Neuronal stem cell (in vitro differentiated cells): Measurements from ENCODE around the gene PIP5KL1.
A peak's percentile ranks its signal among the peaks of the same experiment; 100 is the strongest.

ENCODE experiments used
- DNase-seq: peaks from one replicate; pipeline ENCODE4 v3.0.0-alpha.2; 2013; ENCODE audit warnings: low spot score
- H2AFZ ChIP-seq: one replicate; pipeline ENCODE4 v1.6.1; 2013; ENCODE audit warnings: mild to moderate bottlenecking, low read length, inconsistent platforms
- H2AK5ac ChIP-seq: 2 replicates; pipeline ENCODE4 v1.6.1; 2013; ENCODE audit warnings: low read depth, mild to moderate bottlenecking, inconsistent platforms, low read length, moderate library complexity, mixed read lengths
- H2BK120ac ChIP-seq: 2 replicates; pipeline ENCODE4 v1.6.1; 2013; ENCODE audit warnings: low read depth, mild to moderate bottlenecking, inconsistent platforms, low read length, moderate library complexity, mixed read lengths
- H2BK12ac ChIP-seq: one replicate; pipeline ENCODE4 v1.6.1; 2013; ENCODE audit warnings: low read length, inconsistent platforms
- H2BK15ac ChIP-seq: 2 replicates; pipeline ENCODE4 v1.6.1; 2013; ENCODE audit warnings: mild to moderate bottlenecking, low read length, inconsistent platforms, mixed read lengths
- H2BK5ac ChIP-seq: one replicate; pipeline ENCODE4 v1.6.1; 2013; ENCODE audit warnings: inconsistent platforms, mild to moderate bottlenecking, low read length, moderate library complexity
- H3K14ac ChIP-seq: one replicate; pipeline ENCODE4 v1.6.1; 2013; ENCODE audit warnings: low read length, inconsistent platforms
- H3K18ac ChIP-seq: 2 replicates; pipeline ENCODE4 v1.6.1; 2013; ENCODE audit warnings: low read length, inconsistent platforms
- H3K23ac ChIP-seq: 2 replicates; pipeline ENCODE4 v1.6.1; 2013; ENCODE audit warnings: low read depth, mild to moderate bottlenecking, mixed read lengths, low read length, inconsistent platforms; ENCODE audit not compliant: poor library complexity
- H3K27ac ChIP-seq: replicated peaks from 3 replicates; pipeline ENCODE4 v1.5.1; 2013; ENCODE audit warnings: low read length, inconsistent platforms
- H3K27me3 ChIP-seq, 3 experiments: 2 replicates each; pipeline ENCODE4 v1.6.1; 2013; ENCODE audit warnings: low read length in 3 of 3, mild to moderate bottlenecking in 2 of 3, inconsistent platforms in 1 of 3, low read depth in 1 of 3, mixed read lengths in 1 of 3, moderate library complexity in 1 of 3; ENCODE audit not compliant: control insufficient read depth in 3 of 3, insufficient read depth in 3 of 3
- H3K36me3 ChIP-seq, 2 donors: replicated peaks in 1 of 2; 2 replicates each; pipeline ENCODE4 v1.6.1; 2013; ENCODE audit warnings: low read length in 2 of 2; ENCODE audit not compliant: control insufficient read depth in 2 of 2, insufficient read depth in 2 of 2
- H3K4ac ChIP-seq: 2 replicates; pipeline ENCODE4 v1.6.1; 2013; ENCODE audit warnings: inconsistent platforms, mild to moderate bottlenecking, low read length, moderate library complexity
- H3K4me1 ChIP-seq, 2 donors: 1 replicate in 1 of 2; 2 replicates in 1 of 2; pipeline ENCODE4 v1.6.1; 2013; ENCODE audit warnings: low read length in 2 of 2, low read depth in 1 of 2; ENCODE audit not compliant: control insufficient read depth in 2 of 2, insufficient read depth in 1 of 2
- H3K4me2 ChIP-seq: one replicate; pipeline ENCODE4 v1.6.1; 2013; ENCODE audit warnings: mild to moderate bottlenecking, low read length, inconsistent platforms; ENCODE audit not compliant: insufficient read depth, poor library complexity, severe bottlenecking
- H3K4me3 ChIP-seq, 2 donors: 2 replicates each; pipeline ENCODE4 v1.5.1; 2013; ENCODE audit warnings: low read length in 2 of 2, mild to moderate bottlenecking in 2 of 2, inconsistent platforms in 1 of 2, moderate library complexity in 1 of 2
- H3K79me1 ChIP-seq: one replicate; pipeline ENCODE4 v1.6.1; 2013; ENCODE audit warnings: low read depth, mild to moderate bottlenecking, inconsistent platforms, low read length, moderate library complexity
- H3K9ac ChIP-seq: one replicate; pipeline ENCODE4 v1.6.1; 2013; ENCODE audit warnings: mild to moderate bottlenecking, low read depth, low read length, inconsistent platforms; ENCODE audit not compliant: poor library complexity
- H3K9me3 ChIP-seq, 2 donors: replicated peaks in 1 of 2; 2 replicates each; pipeline versions ENCODE3 to v1.6.1; 2013; ENCODE audit warnings: low read length in 2 of 2, mild to moderate bottlenecking in 2 of 2, inconsistent platforms in 1 of 2, low read depth in 1 of 2, mixed read lengths in 1 of 2, moderate library complexity in 1 of 2; ENCODE audit not compliant: control insufficient read depth in 2 of 2, insufficient read depth in 1 of 2
- H4K8ac ChIP-seq: one replicate; pipeline ENCODE4 v1.6.1; 2013; ENCODE audit warnings: low read depth, mild to moderate bottlenecking, inconsistent platforms, low read length, moderate library complexity
- H4K91ac ChIP-seq: one replicate; pipeline ENCODE4 v1.6.1; 2013; ENCODE audit warnings: low read length, low read depth, mild to moderate bottlenecking, inconsistent platforms; ENCODE audit not compliant: poor library complexity
- whole genome bisulfite sequencing, 2 donors: extraction: QIAGEN DNeasy Blood & Tissue Kit; methylation state at CpG; one replicate each; pipeline ENCODE4 v1.1.7; 2013; ENCODE audit warnings: missing lambda C conversion rate in 2 of 2, mixed read lengths in 1 of 2; ENCODE audit not compliant: insufficient read length in 2 of 2, insufficient replicate concordance in 1 of 2; ENCODE audit errors: extremely low coverage in 2 of 2; 5-methylcytosine and 5-hydroxymethylcytosine counted together

PIP5KL1 gene

DNA sequence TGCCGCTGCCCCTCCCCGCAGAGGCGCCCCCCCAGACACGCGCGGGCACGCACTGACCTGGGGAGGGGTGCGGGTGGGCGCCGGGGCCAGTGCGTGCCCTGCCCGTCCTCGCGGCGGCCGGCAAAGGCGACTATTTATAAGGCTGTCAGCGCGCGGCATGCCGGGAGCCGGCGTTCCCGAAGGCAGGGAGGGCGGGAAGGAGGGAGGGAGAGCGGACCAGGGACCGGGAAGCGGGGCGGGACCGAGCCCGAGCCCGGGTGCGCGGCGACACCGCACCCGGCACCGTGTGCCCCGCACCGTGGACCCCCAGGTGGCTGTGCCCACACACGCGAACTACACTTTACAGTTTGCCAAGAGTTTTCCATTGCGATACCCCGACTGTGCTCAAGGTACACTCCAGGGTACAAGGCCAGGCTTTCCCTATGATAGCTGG lies 53.0 kb downstream of the PIP5KL1 start, which contains the start of gene AK1:
AK1 (minus strand) TSS at position 110 of the 433 bp plus-strand sequence. CDS start 3,058 bp downstream, outside the sequence.
- Histone ChIP-seq H3K4me3 (peak within 1 kb of the TSS; percentile 50 to 79), H2BK15ac (peak within 1 kb of the TSS; percentile 19), H3K9me3 (no peaks in the 10 kb centered on the region), H2BK5ac (peak within 1 kb of the TSS; percentile 26), H3K14ac (peak within 1 kb of the TSS; percentile 64), H3K9ac (peak within 1 kb of the TSS; percentile 83), H3K18ac (peak within 1 kb of the TSS; percentile 95), H2BK12ac (peak within 1 kb of the TSS; percentile 23), H4K91ac (peak within 1 kb of the TSS; percentile 68), H3K4me1 (peaks cover 15 to 47% of the 10 kb centered on the region in 2 donors), H2BK120ac (peak within 1 kb of the TSS; percentile 29), H3K4me2 (peak within 1 kb of the TSS; percentile 76), H3K36me3 (no peaks in the 10 kb centered on the region), H3K79me1 (peaks cover 5% of the 10 kb centered on the region), H3K4ac (no peak within 1 kb of the TSS), H3K27ac (no peak within 1 kb of the TSS), H4K8ac (no peak within 1 kb of the TSS), H3K27me3 (no peaks in the 10 kb centered on the region), H3K23ac (peak within 1 kb of the TSS; percentile 75), H2AK5ac (peak within 1 kb of the TSS; percentile 96), H2AFZ (peak within 1 kb of the TSS; percentile 96)
- no CpG with 5 or more reads among the region's 44 CpGs for WGBS, 2 donors
- DNase-seq: peak; percentile 41

DNA sequence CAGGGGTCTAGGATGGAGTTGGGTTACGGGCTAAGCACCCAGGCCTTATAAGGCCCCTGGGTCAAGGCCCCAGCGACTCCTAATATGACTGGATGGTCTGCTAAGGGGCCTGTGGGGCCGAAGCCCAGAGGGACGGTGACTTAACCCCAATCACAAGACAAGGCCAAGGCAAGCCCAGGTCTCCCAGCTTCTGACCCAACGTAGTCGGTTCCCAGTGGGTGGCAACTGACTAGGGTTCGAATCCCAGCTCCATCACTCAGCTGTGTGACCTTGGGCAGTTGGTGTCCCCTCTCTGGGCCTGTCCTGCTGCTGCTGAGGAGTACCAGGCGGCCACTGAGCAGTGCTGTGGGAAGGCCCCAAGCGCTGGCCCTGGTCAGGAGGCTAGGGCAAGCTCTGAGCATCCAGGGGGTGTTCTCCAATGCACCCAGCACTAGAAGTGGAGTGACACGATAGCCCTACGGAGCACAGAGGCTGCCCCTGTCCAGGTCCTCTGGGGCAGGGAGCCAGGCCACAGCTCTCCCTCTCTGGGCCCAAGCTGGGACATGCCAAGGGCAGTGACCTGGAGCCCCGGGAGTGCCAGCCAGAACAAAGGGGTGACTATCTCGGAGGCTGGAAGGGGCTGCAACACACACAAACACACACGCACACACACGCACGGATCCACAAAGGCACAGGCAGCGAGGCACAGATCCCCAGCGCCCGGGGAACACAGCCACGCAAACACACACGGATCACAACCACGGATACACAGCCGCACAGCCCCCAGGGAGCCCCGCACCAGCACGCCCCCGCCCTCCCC lies 53.6 kb downstream of the PIP5KL1 start:
- H3K27me3 ChIP-seq: no peaks in the 10 kb centered on the region
- H2AFZ ChIP-seq: peak overlapping the region; percentile 96
- H2BK5ac ChIP-seq: peak overlapping the region; percentile 26
- H4K91ac ChIP-seq: peak overlapping the region; percentile 68
- H3K4ac ChIP-seq: no peak overlapping the region
- H3K23ac ChIP-seq: peak overlapping the region; percentile 75
- no peak overlapping the region for H3K27ac ChIP-seq
- WGBS, 2 donors: no CpG with 5 or more reads among the region's 26 CpGs
- peak overlapping the region; percentile 76 for H3K4me2 ChIP-seq
- H2BK120ac ChIP-seq: peak overlapping the region; percentile 29
- peak overlapping the region; percentile 95 for H3K18ac ChIP-seq
- H3K9me3 ChIP-seq: no peaks in the 10 kb centered on the region
- peak overlapping the region; percentile 64 for H3K14ac ChIP-seq
- peak overlapping the region; percentile 19 for H2BK15ac ChIP-seq
- H3K36me3 ChIP-seq: no peaks in the 10 kb centered on the region
- peaks cover 5% of the 10 kb centered on the region for H3K79me1 ChIP-seq
- no peak overlapping the region for H4K8ac ChIP-seq
- H3K9ac ChIP-seq: peak overlapping the region; percentile 83
- H2AK5ac ChIP-seq: peak overlapping the region; percentile 91
- H2BK12ac ChIP-seq: peak overlapping the region; percentile 23
- peaks cover 15 to 48% of the 10 kb centered on the region in 2 donors for H3K4me1 ChIP-seq
- H3K4me3 ChIP-seq: peak overlapping the region; percentile 50 to 79
- DNase-seq: no peak

DNA sequence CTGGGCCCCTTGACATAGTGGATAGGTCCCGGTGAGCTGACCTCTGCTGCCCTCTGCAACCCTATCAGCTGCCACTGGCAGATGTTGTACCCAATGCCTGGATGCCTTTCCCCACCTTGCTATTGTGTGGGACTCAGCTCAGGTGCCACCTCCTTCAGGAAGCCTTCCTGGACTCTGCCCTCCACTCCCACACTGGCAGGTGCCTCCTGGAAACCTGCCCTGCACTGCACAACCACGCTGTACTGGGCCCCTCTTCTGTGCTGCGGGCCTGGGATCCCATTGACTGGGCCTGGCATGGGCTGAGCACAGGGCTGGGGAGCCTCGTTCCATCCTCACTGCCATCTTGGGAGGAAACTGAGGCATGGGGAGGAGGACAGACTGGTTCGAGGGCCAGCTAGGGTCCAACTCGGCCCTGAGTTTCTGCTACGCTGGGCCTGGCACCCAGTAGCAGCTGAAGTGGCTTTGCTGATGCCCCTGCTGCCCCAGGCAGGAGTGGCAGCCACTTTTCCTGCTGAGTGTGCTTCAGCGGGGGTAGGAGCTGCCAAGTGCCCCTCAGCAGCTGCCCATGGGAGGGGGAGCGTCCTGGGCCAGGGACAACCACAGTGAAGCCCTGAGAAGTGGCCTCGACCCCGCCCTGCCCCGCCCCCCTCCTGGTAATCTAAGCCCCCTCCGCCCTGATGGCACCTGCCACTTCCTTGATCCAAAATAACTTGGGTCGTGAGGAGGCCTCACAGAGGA lies 54.4 kb downstream of the PIP5KL1 start:
- H2BK5ac ChIP-seq: no peak overlapping the region
- peak overlapping the region; percentile 80 for H2BK12ac ChIP-seq
- peak overlapping the region in 1 of 2 donors; percentile 36 for H3K4me3 ChIP-seq
- no peak for DNase-seq
- peak overlapping the region; percentile 0 for H3K4me2 ChIP-seq
- H3K36me3 ChIP-seq: no peaks in the 10 kb centered on the region
- H3K4ac ChIP-seq: peak overlapping the region; percentile 37
- peak overlapping the region; percentile 86 for H2BK15ac ChIP-seq
- H3K9me3 ChIP-seq: no peaks in the 10 kb centered on the region
- H3K79me1 ChIP-seq: peaks cover 5% of the 10 kb centered on the region
- H4K8ac ChIP-seq: peak overlapping the region; percentile 89
- H3K4me1 ChIP-seq: peaks cover 15 to 48% of the 10 kb centered on the region in 2 donors
- peak overlapping the region; percentile 56 for H2AFZ ChIP-seq
- no peak overlapping the region for H3K27ac ChIP-seq
- H3K9ac ChIP-seq: peak overlapping the region; percentile 60
- peak overlapping the region; percentile 96 for H2AK5ac ChIP-seq
- H2BK120ac ChIP-seq: peak overlapping the region; percentile 81
- H3K27me3 ChIP-seq: no peaks in the 10 kb centered on the region
- H3K14ac ChIP-seq: peak overlapping the region; percentile 63
- no peak overlapping the region for H4K91ac ChIP-seq
- no CpG with 5 or more reads among the region's 14 CpGs for WGBS, 2 donors
- peak overlapping the region; percentile 87 for H3K23ac ChIP-seq
- H3K18ac ChIP-seq: peak overlapping the region; percentile 76
